Breast epithelium (tissue), 4 donors: ENCODE results near the gene HHIP. TPM values are rescaled to one million over a fixed set of nuclear protein-coding genes. Genes with fewer than 3 reads are reported as not detected.

ENCODE experiments used
- DNase-seq, 2 donors: peaks; one replicate each; pipeline ENCODE4 v3.0.0-alpha.2; 2019; ENCODE audit warnings: low spot score in 2 of 2
- H3K27ac ChIP-seq, 2 donors: fragments of 200-600 bp; sonication (generic) in 1 of 2; one replicate each; pipeline ENCODE4 v1.5.1; 2016 to 2019; ENCODE audit warnings: mild to moderate bottlenecking in 1 of 2
- H3K27me3 ChIP-seq, 2 donors: fragments of 200-600 bp; sonication (generic) in 1 of 2; one replicate each; pipeline versions ENCODE4 v1.5.1 to v1.6.0; 2017 to 2019; ENCODE audit warnings: control low read depth in 1 of 2, mild to moderate bottlenecking in 1 of 2
- H3K36me3 ChIP-seq: fragments of 200-600 bp; one replicate; pipeline ENCODE4 v1.5.1; 2019
- H3K4me1 ChIP-seq, 2 donors: fragments of 200-600 bp; sonication (generic); one replicate each; pipeline ENCODE4 v1.5.1; 2016 to 2019; ENCODE audit warnings: control low read depth in 1 of 2
- H3K4me3 ChIP-seq, 3 donors: fragments of 200-600 bp; sonication (generic); 1 replicate in 2 of 3; 2 replicates in 1 of 3; pipeline ENCODE4 v1.5.1; 2016 to 2019; ENCODE audit warnings: mild to moderate bottlenecking in 3 of 3, moderate library complexity in 2 of 3
- H3K9me3 ChIP-seq, 2 donors: fragments of 200-600 bp; sonication (generic) in 1 of 2; one replicate each; pipeline ENCODE4 v1.5.1; 2016 to 2019; ENCODE audit warnings: control low read depth in 1 of 2
- CTCF ChIP-seq, 3 donors: fragments of 450-650 bp; IDR thresholded peaks; one replicate each; pipeline ENCODE4 v1.5.1; 2016 to 2017; ENCODE audit warnings: antibody characterized with exemption in 3 of 3, mild to moderate bottlenecking in 3 of 3, moderate library complexity in 3 of 3
- POLR2A ChIP-seq: fragments of 450-650 bp; IDR thresholded peaks from one replicate; pipeline ENCODE4 v1.6.1; 2016; ENCODE audit warnings: antibody characterized with exemption, mild to moderate bottlenecking, moderate library complexity
- POLR2AphosphoS5 ChIP-seq, 3 donors: sonication (generic); formaldehyde crosslinking; IDR thresholded peaks; one replicate each; pipeline ENCODE4 v1.6.1; 2017; ENCODE audit warnings: antibody characterized with exemption in 3 of 3
- intact Hi-C: fragments of 100-400 bp; cut with DNase I; formaldehyde crosslinking; loops from one replicate; pipeline ENCODE4 v1.15.1; 2023; ENCODE audit warnings: low total_unique reads
- total RNA-seq, 3 donors: library from RNA; depleted of rRNA; stranded (reverse); fragments of >200 nt; gene quantifications; one replicate each; pipeline ENCODE4 v1.1.0, GENCODE V29; 2016

The HHIP gene
- total RNA-seq, 3 donors from 2014 or later = under 0.01 to 1.0 (median 0.48) TPM

- Histone ChIP-seq H3K27ac (no peak overlapping the region), H3K4me3 (no peak overlapping the region), H3K4me1 (no peaks in the 10 kb centered on the region), H3K9me3 (no peaks in the 10 kb centered on the region), H3K36me3 (no peaks in the 10 kb centered on the region), H3K27me3 (no peaks in the 10 kb centered on the region)
- TF ChIP-seq CTCF (IDR thresholded peaks at IDR 0.05) (no peak), POLR2A (no peak), POLR2AphosphoS5 (IDR thresholded peaks at IDR 0.05) (no peak)
- DNase-seq = no peak
- intact Hi-C loops = no loop called here
These were observed 86.8 kb downstream of the HHIP start for GRCh38 chr4:144732584-144733428.

- TF ChIP-seq POLR2A (no peak), CTCF (IDR thresholded peaks at IDR 0.05) (no peak), POLR2AphosphoS5 (IDR thresholded peaks at IDR 0.05) (no peak)
- Histone ChIP-seq H3K36me3 (no peaks in the 10 kb centered on the region), H3K4me1 (no peaks in the 10 kb centered on the region), H3K27me3 (no peaks in the 10 kb centered on the region), H3K27ac (no peak overlapping the region), H3K9me3 (no peaks in the 10 kb centered on the region), H3K4me3 (no peak overlapping the region)
- no peak for DNase-seq
- intact Hi-C loops = no loop called here
These were observed 87.6 kb downstream of the HHIP start for GRCh38 chr4:144733566-144733965.

- Histone ChIP-seq H3K27me3 (no peaks in the 10 kb centered on the region), H3K4me1 (no peaks in the 10 kb centered on the region), H3K9me3 (no peaks in the 10 kb centered on the region), H3K36me3 (no peaks in the 10 kb centered on the region), H3K4me3 (no peak overlapping the region), H3K27ac (no peak overlapping the region)
- no peak for TF ChIP-seq CTCF (IDR thresholded peaks at IDR 0.05)
- TF ChIP-seq POLR2A = no peak
- TF ChIP-seq POLR2AphosphoS5 (IDR thresholded peaks at IDR 0.05) = no peak
- intact Hi-C loops = no loop called here
- DNase-seq = no peak
These were observed 88.6 kb downstream of the HHIP start for GRCh38 chr4:144734522-144734921.

- no peaks in the 10 kb centered on the region for H3K27me3 ChIP-seq
- H3K27ac ChIP-seq = no peak overlapping the region
- H3K36me3 ChIP-seq = no peaks in the 10 kb centered on the region
- DNase-seq = no peak
- H3K4me3 ChIP-seq = no peak overlapping the region
- TF ChIP-seq POLR2AphosphoS5 (IDR thresholded peaks at IDR 0.05) = no peak
- TF ChIP-seq CTCF (IDR thresholded peaks at IDR 0.05) = no peak
- TF ChIP-seq POLR2A = no peak
- no peaks in the 10 kb centered on the region for H3K4me1 ChIP-seq
- no peaks in the 10 kb centered on the region for H3K9me3 ChIP-seq
- intact Hi-C loops = no loop called here
These were observed 92.7 kb downstream of the HHIP start for GRCh38 chr4:144738649-144739048.

- no peak for DNase-seq
- no peaks in the 10 kb centered on the region for H3K9me3 ChIP-seq
- H3K4me3 ChIP-seq = no peak overlapping the region
- intact Hi-C loops = no loop called here
- H3K36me3 ChIP-seq = no peaks in the 10 kb centered on the region
- H3K4me1 ChIP-seq = no peaks in the 10 kb centered on the region
- H3K27me3 ChIP-seq = no peaks in the 10 kb centered on the region
- no peak overlapping the region for H3K27ac ChIP-seq
- TF ChIP-seq CTCF (IDR thresholded peaks at IDR 0.05) (no peak), POLR2AphosphoS5 (IDR thresholded peaks at IDR 0.05) (no peak), POLR2A (no peak)
These were observed 93.6 kb downstream of the HHIP start for GRCh38 chr4:144739511-144740033.
